DND-41 (cell line): Measurements from ENCODE around the gene GTF2B.
"Not testable (repeated sequence)": the region's sequence is repeated elsewhere in the genome, so short reads cannot be mapped to it uniquely, and the experiment has no call there.

Experiments
- ATAC-seq: fragments of 200-7000 bp; cut with Tn5 transposase; 3 replicates; pipeline ENCODE4 v1.9.1; 2021; ENCODE audit warnings: low read depth; ENCODE audit not compliant: insufficient read depth
- DNase-seq: peaks from one replicate; pipeline ENCODE4 v3.0.0-alpha.2; 2020
- H2AFZ ChIP-seq: 2 replicates; pipeline ENCODE4 v1.6.0; 2012; ENCODE audit warnings: low read depth, low read length
- H3K27ac ChIP-seq: 2 replicates; pipeline ENCODE4 v1.5.1; 2012; ENCODE audit warnings: low read length, inconsistent platforms
- H3K27me3 ChIP-seq: fragments of 200-600 bp; sonication (generic); 2 replicates; pipeline ENCODE4 v1.6.0; 2012; ENCODE audit warnings: low read length, mild to moderate bottlenecking, inconsistent platforms; ENCODE audit not compliant: insufficient read depth, poor library complexity
- H3K36me3 ChIP-seq: 2 replicates; pipeline ENCODE4 v1.5.1; 2012; ENCODE audit warnings: low read length, inconsistent platforms; ENCODE audit not compliant: insufficient read depth
- H3K4me1 ChIP-seq: 2 replicates; pipeline ENCODE4 v1.5.1; 2012; ENCODE audit warnings: mild to moderate bottlenecking, low read length; ENCODE audit not compliant: insufficient read depth
- H3K4me2 ChIP-seq: 2 replicates; pipeline ENCODE4 v1.6.0; 2012; ENCODE audit warnings: mild to moderate bottlenecking, moderate library complexity, low read length, inconsistent platforms; ENCODE audit not compliant: insufficient read depth
- H3K4me3 ChIP-seq, 2 experiments: fragments of 200-600 bp in 1 of 2; shearing (Covaris generic) in 1 of 2; 2 replicates each; pipeline ENCODE4 v1.5.1; 2012 to 2016; ENCODE audit warnings: inconsistent platforms in 2 of 2, low read length in 2 of 2, mild to moderate bottlenecking in 2 of 2, low read depth in 1 of 2, moderate library complexity in 1 of 2
- H3K79me2 ChIP-seq: 2 replicates; pipeline ENCODE4 v1.6.0; 2012; ENCODE audit warnings: low read length, inconsistent platforms; ENCODE audit not compliant: insufficient read depth
- H3K9ac ChIP-seq: 2 replicates; pipeline ENCODE4 v1.6.0; 2012; ENCODE audit warnings: low read depth, mild to moderate bottlenecking, inconsistent platforms, low read length, moderate library complexity
- H3K9me3 ChIP-seq: 2 replicates; pipeline ENCODE4 v1.5.1; 2012; ENCODE audit warnings: low read length, moderate library complexity, mild to moderate bottlenecking, inconsistent platforms; ENCODE audit not compliant: insufficient read depth, severe bottlenecking
- H4K20me1 ChIP-seq: 2 replicates; pipeline ENCODE4 v1.6.0; 2012; ENCODE audit warnings: low read length; ENCODE audit not compliant: insufficient read depth
- CTCF ChIP-seq: IDR thresholded peaks from 2 replicates; pipeline ENCODE4 v1.5.1; 2012; ENCODE audit warnings: borderline replicate concordance, low read length, moderate library complexity, mild to moderate bottlenecking; ENCODE audit not compliant: poor library complexity, severe bottlenecking; ENCODE audit errors: extremely low read depth
- EZH2 ChIP-seq: IDR thresholded peaks from 3 replicates; pipeline ENCODE4 v1.6.1; 2012; ENCODE audit warnings: borderline replicate concordance, low read depth, mild to moderate bottlenecking, moderate library complexity, low read length, inconsistent platforms; ENCODE audit not compliant: severe bottlenecking

GTF2B gene

GRCh38 chr1:88920845-88921244, 29.5 kb upstream of the GTF2B start:
- peaks cover 31% of the 10 kb centered on the region for H3K9me3 ChIP-seq
- TF ChIP-seq EZH2: no peak
- no peak for TF ChIP-seq CTCF
- no peak overlapping the region for H2AFZ ChIP-seq
- no peak overlapping the region for H3K27ac ChIP-seq
- no peaks in the 10 kb centered on the region for H3K27me3 ChIP-seq
- H3K4me2 ChIP-seq: no peak overlapping the region
- no peak for DNase-seq
- no peaks in the 10 kb centered on the region for H4K20me1 ChIP-seq
- no peaks in the 10 kb centered on the region for H3K4me1 ChIP-seq
- H3K9ac ChIP-seq: no peak overlapping the region
- H3K79me2 ChIP-seq: no peaks in the 10 kb centered on the region
- H3K36me3 ChIP-seq: peaks cover 68% of the 10 kb centered on the region
- no peak overlapping the region for H3K4me3 ChIP-seq
- no peak for ATAC-seq

GRCh38 chr1:88917321-88918025, 26.1 kb upstream of the GTF2B start:
- ATAC-seq (0 out of 3 replicates have a peak, but pooled peaks have one; percentile 20), DNase-seq (no peak)
- Histone ChIP-seq H3K9me3 (peaks cover 26% of the 10 kb centered on the region), H3K79me2 (no peaks in the 10 kb centered on the region), H3K4me1 (no peaks in the 10 kb centered on the region), H3K27me3 (no peaks in the 10 kb centered on the region), H4K20me1 (no peaks in the 10 kb centered on the region), H3K9ac (no peak overlapping the region), H3K4me2 (no peak overlapping the region), H3K36me3 (peaks cover 41% of the 10 kb centered on the region), H3K27ac (no peak overlapping the region), H2AFZ (no peak overlapping the region), H3K4me3 (no peak overlapping the region)
- TF ChIP-seq CTCF: no peak
- TF ChIP-seq EZH2: no peak

- ATAC-seq: peak; percentile 57; the same call in 2 of the 3 replicates
Measured at GRCh38 chr1:88916883-88917282, 25.5 kb upstream of the GTF2B start.

GRCh38 chr1:88911800-88912199, 20.4 kb upstream of the GTF2B start:
- not testable (repeated sequence) for H3K4me3 ChIP-seq, H3K4me2 ChIP-seq, H3K27ac ChIP-seq, H3K27me3 ChIP-seq, H4K20me1 ChIP-seq, DNase-seq, H3K4me1 ChIP-seq, H3K79me2 ChIP-seq, H2AFZ ChIP-seq, H3K9ac ChIP-seq, H3K9me3 ChIP-seq, H3K36me3 ChIP-seq, ATAC-seq

More at GRCh38 chr1:88916883-88917282, 25.5 kb upstream of the GTF2B start:
- H3K27ac ChIP-seq: no peak overlapping the region
- H2AFZ ChIP-seq: no peak overlapping the region
- H3K4me3 ChIP-seq: no peak overlapping the region
- H4K20me1 ChIP-seq: no peaks in the 10 kb centered on the region
- H3K4me1 ChIP-seq: no peaks in the 10 kb centered on the region
- no peaks in the 10 kb centered on the region for H3K27me3 ChIP-seq
- TF ChIP-seq CTCF (no peak), EZH2 (no peak)
- no peak overlapping the region for H3K4me2 ChIP-seq
- DNase-seq: no peak
- H3K9ac ChIP-seq: no peak overlapping the region
- H3K9me3 ChIP-seq: peaks cover 26% of the 10 kb centered on the region
- H3K36me3 ChIP-seq: peaks cover 36% of the 10 kb centered on the region
- H3K79me2 ChIP-seq: no peaks in the 10 kb centered on the region
